ENCODE measurements around the gene CADPS2.
"Not testable (repeated sequence)": the region's sequence is repeated elsewhere in the genome, so short reads cannot be mapped to it uniquely, and the experiment has no call there.

The CADPS2 gene

DNA sequence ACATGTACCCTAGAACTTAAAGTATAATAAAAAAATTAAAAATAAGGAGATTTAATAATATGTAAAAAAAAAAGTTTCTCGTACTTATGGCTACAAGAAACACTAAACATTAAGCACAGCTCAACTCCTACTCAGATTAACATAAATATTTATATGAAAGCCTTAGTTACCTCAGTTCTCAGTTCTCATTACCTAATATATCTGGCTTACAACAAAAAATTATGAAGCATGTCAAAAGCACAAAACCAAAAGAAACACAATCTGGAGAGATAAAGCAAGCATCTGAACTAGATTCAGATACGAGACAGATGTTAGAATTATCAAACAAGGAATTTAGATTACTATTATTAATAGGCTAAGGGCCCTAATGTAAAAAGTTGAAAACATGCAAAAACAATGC lies 227.4 kb downstream of the CADPS2 start:
- DNase-seq: no peak

DNA sequence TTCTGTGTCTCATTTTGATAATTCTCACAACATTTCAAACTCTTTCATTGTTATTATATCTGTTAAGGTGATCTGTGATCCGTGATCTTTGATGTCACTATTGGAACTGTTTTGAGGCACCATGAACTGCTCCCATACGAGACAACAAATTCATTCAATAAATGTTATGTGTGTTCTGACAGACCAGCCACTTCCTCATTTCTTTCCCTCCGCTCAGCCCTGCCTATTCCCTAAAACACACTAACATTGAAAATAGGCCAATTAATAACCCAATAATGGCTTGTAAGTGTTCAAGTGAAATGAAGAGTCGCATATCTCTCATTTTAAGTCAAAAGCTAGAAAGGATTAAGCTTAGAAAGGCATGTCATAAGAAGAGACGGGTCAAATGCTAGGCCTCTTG lies 232.6 kb downstream of the CADPS2 start:
- no peak for DNase-seq

DNA sequence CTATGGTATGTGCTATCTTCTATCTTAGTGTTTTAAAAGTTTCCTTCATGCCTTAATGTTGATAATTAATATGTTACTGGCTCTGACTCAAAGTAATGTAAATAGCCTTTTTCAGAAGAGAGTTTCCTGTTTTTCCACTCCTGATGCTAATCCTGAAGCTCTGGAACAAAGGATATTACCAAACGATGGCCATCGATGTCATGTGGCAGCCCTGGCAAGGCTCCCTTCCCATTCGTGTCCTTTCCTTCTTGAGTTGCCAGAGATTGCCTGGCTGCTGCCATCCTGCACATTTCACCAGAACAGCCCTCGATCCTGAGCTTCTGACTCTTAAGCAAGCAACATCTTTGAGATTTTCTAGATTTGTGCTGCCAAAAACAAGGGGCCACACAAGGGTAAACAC lies 233.4 kb downstream of the CADPS2 start:
- no peak for DNase-seq

GRCh38 chr7:122651451-122651850 lies 234.8 kb downstream of the CADPS2 start:
- no peak for DNase-seq

GRCh38 chr7:122643250-122643649 lies 243.0 kb downstream of the CADPS2 start:
- no peak for DNase-seq

DNA sequence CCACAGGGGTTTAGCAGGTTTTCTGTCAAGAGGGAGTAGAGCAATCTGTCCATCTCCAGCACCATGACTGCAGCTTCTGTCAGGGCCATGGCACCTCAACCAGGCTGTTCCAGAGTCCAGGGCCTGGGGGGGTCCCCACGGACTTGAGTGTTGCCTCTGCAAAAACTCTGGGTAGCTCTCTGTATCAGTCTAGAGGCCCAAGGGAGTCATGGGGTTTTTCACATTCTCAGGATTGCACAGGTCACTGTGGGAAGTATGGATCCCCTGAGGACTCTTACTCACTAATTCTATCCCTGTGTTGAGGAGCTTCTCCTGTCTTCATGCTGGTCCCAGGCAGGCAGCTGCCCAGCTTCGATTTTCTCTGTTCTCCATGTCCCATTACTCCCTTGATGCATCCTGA lies 247.8 kb downstream of the CADPS2 start:
- no peak for DNase-seq

GRCh38 chr7:122637784-122638183 lies 248.5 kb downstream of the CADPS2 start:
- no peak for DNase-seq

GRCh38 chr7:122635481-122635880 lies 250.8 kb downstream of the CADPS2 start:
- not testable (repeated sequence) for DNase-seq

- DNase-seq: no peak
Measured at GRCh38 chr7:122633472-122633871, 252.8 kb downstream of the CADPS2 start.

DNA sequence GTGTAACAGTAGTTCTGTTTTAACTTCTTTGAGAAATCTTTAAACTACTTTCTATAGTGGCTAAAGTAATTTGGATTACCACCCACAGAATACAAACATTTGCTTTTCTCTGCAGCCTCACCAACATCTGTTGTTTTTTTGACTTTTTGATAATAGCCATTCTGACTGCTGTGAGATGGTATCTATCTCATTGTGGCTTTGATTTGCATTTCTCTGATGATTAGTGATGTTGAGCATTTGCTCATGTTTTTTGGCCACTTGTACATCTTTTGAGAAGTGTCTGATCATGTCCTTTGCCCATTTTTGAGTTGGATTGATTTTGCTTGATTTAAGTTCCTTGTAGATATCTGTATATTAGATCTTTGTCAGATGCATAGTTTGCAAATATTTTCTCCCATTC lies 254.0 kb downstream of the CADPS2 start:
- DNase-seq: no peak

DNA sequence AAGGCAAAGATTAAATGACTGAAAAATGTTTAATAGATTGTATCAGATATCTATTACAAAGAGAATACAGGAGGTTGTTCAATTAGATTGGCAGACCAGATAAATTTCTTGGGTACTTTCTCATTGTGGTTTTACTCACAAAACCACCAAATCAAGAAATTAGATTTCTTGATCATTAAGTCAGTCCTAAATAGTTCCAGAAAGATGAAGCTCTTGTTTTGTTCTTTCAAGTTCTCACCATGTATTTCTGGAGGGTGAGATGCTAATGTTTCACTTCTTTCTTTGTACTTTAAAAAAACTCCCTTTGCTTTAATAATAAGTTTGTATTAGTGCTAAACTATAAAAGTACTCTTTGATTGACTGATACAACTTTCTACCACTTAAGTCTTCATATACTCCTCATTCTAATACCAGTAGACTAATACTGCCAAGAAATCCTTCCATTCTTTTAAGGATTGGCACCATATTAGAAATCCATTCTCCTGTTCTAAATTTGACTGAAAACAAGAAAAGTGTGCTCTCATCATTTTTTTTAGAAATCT lies 256.8 kb downstream of the CADPS2 start:
- DNase-seq: no peak

DNA sequence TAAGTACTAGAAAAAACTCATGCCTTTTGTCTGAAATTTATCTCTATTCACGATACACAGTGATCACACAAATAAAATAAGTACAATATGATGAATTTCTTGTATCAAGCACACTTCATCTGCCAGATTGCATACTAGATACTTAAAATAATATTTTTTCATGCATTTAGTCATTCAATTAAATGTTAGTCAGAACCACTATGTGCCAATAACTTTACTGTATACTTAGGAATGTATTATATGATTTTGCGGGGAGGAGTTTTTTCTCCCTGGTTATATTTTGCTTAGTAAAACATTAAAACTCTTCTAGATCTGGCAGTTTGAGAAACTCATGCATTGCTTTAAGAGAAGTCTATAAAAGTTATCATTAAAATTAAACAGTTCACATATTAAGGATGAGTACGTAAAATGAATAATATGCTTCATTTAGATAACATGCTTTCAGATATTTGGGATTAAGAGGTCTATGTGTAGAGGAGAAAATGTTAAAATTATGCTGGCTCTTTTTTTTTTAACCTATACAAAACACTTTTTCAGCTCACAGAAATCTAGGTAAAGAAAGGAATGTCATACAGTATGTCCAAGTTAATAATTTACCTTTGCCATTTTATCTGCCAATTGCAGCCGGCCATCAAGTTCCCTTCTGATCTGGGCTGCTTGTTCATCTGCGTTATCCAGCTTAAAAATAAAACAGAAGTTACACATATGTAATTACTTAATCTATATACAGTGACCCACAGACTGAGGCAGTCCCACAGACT lies 257.4 kb downstream of the CADPS2 start:
- no peak for DNase-seq

GRCh38 chr7:122626785-122627184 lies 259.5 kb downstream of the CADPS2 start:
- DNase-seq: no peak

- no peak for DNase-seq
Measured at GRCh38 chr7:122622682-122623081, 263.6 kb downstream of the CADPS2 start.

GRCh38 chr7:122619664-122620063 lies 266.6 kb downstream of the CADPS2 start:
- no peak for DNase-seq

DNA sequence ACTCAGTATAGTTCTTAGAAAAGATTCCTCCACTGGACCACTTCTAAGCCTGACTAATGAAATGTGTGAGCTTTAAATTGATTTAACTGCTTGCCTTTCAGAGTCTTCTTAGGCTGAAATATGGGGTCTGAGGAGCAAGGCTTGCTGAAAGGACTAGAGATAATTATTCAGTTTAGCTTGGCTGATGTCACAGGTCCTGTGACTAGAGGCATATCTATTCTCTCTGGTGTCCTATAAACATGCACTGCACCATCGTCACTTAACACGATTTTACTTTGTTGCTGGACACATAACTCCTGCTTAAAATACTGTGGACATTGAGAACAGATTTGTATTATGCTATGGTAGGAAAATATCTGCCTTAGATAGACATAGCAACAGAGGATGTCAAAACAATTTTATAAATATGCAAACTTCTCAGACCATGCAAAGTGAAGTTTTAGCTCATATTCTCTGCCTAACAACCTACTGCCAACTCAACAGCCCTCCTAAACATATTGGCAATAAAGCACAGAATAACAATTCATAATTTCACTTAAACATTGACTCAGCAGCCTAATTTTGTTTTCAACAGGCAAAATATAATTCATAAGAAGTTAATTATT lies 267.6 kb downstream of the CADPS2 start:
- DNase-seq: no peak

DNA sequence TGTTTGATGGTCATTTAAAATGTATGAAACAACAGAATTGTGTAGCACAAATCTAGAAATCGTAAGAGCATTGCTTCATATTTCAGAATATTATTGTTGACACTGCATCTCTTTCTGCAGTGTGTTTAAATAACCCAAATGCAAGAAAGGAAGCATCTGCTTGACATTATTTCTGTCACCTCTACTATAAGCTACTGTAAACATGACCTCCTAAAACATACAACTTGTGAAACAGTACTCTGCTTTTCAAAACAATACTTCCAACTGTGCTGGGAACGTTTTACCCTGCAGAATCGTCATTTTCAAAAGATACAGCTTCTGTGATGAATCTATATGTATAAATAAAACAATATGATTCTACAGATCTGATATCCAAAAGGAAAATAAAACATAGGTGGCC lies 269.3 kb downstream of the CADPS2 start:
- DNase-seq: no peak

DNA sequence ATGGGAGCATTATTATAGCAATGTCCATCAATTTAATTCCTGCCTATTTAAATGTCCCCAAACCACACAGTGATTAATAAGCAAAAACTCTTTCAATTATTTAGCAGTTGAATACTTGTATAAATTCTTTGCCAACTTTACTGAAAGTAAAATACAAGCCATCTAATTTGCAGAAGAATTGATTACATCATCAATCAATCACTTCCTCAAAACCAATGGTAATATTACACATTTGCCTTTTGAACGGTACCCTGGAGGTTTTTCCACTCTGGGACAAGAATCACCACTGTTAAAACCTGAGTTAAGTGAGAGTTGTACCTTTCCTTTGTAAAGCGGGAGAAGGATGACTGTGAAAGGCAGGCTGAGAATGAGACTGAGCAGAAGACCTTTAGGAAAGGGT lies 280.3 kb downstream of the CADPS2 start:
- DNase-seq: no peak

GRCh38 chr7:122604251-122604650 lies 282.0 kb downstream of the CADPS2 start:
- no peak for DNase-seq

GRCh38 chr7:122602800-122603199 lies 283.5 kb downstream of the CADPS2 start:
- DNase-seq: no peak

- no peak for DNase-seq
Measured at GRCh38 chr7:122600630-122601029, 285.6 kb downstream of the CADPS2 start.

DNA sequence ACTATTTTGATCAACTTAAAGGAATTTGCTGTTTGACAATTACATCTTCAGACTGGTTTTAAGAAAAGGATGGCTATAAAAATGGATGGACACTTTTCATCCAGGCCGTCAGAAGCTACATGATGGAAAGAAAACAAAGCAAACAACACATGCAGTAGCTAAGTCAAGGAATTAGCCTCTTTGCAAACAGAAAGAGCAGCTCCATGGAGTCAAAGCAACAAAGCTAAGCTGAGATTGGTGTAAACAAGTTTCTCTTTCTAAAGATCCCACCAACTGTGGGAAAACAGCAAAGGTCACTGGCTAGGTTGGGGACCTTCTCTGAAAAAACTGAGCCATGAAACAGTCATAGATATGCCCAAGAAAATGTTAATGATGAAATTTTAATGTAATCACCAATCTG lies 286.2 kb downstream of the CADPS2 start:
- no peak for DNase-seq

GRCh38 chr7:122597277-122597676 lies 289.0 kb downstream of the CADPS2 start:
- DNase-seq: no peak

GRCh38 chr7:122595885-122596284 lies 290.4 kb downstream of the CADPS2 start:
- DNase-seq: no peak

- no peak for DNase-seq
Measured at GRCh38 chr7:122588621-122589020, 297.6 kb downstream of the CADPS2 start.

Data from RPMI8226 (cell line).